ENCODE data around the gene PACSIN3. TPM values are rescaled to one million over a fixed set of nuclear protein-coding genes. Genes with fewer than 3 reads are reported as not detected.

PACSIN3 gene
- polyA plus RNA-seq, 1 donor (not counting 4 experiments of a cell fraction or from before 2014, with no cell fraction given): 28.1 TPM

DNA sequence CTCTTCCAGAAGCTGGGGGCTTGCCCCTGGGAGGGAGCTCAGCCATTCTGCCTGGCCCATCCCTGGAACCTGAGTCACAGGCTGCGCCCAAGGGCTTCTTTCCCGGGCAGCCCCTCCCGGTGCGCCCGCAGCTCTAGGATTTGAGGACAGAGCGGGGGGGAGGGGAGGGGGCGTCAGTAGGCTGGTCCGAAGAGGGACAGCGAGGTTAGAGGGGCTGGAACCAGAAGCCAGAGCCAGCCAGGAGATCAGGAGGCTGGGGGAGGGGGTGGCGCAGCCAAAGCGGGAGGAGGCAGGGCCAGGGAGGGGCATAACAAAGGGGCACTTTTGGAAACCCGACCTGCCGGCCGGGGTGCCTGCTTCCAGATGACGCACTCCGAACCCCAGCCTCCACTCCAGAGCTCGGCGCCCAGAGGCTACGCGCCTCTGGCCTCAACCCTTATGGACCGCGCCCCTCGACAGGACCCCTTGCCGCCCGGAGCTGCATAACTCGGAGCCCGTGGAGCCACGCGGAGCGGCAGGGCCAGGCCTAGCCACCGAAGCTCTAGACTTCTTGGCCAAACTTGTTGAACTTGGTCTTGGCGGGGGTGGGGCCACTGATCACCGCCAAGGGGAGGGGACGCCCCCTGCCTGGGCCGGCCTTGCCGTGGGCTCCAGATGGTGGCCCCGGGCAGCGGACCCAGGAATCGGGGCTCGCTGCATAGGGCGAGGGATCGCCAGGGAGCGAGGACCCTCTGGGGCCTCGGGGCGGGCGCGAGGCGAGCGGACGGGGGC, 744 bp downstream of the PACSIN3 start:
- peaks cover 9 to 10% of the 10 kb centered on the region in 2 experiments for H3K36me3 ChIP-seq (ENCODE audit: control insufficient read depth in 2 of 2, extremely low read depth in 1 of 2, insufficient read depth in 2 of 2, low read length in 2 of 2)
- no peaks in the 10 kb centered on the region for H4K20me1 ChIP-seq (ENCODE audit: control insufficient read depth, extremely low read depth, insufficient read depth, low read length)
- no peaks in the 10 kb centered on the region for H3K9me3 ChIP-seq (ENCODE audit: control insufficient read depth, low read depth, low read length)
- H3K79me2 ChIP-seq (ENCODE audit: control insufficient read depth, insufficient read depth, low read length): peaks cover 36% of the 10 kb centered on the region
- H3K9ac ChIP-seq (ENCODE audit: control insufficient read depth, extremely low read depth, insufficient read depth, low read length): peak overlapping the region; percentile 91
- H3K4me1 ChIP-seq (ENCODE audit: control insufficient read depth, extremely low read depth, insufficient read depth, low read length): peaks cover 26% of the 10 kb centered on the region
- H3K4me3 ChIP-seq (ENCODE audit: control insufficient read depth in 2 of 3, extremely low read depth in 1 of 3, insufficient read depth in 2 of 3, low read depth in 1 of 3, low read length in 3 of 3): peak overlapping the region; percentile 66 to 89 (median 75)
- dilution Hi-C loops (cut with MboI; ENCODE audit: extremely low pct_ligation_motif_present, low sequenced_read_pairs): no loop called here
- peak overlapping the region; percentile 73 for H2AFZ ChIP-seq (ENCODE audit: control insufficient read depth, low read length)
- H3K27ac ChIP-seq (ENCODE audit: control insufficient read depth, insufficient read depth, low read length): peak overlapping the region; percentile 82
- no peaks in the 10 kb centered on the region for H3K27me3 ChIP-seq (ENCODE audit: control insufficient read depth, extremely low read depth, insufficient read depth, low read length)
- DNase-seq (ENCODE audit: low read depth, low spot score) (peak; percentile 61), FAIRE-seq (no peak)
- H3K9me1 ChIP-seq (ENCODE audit: control insufficient read depth, extremely low read depth, insufficient read depth, low read length): peaks cover 2% of the 10 kb centered on the region
- peak overlapping the region; percentile 99 for H3K4me2 ChIP-seq (ENCODE audit: control insufficient read depth, extremely low read depth, insufficient read depth, low read depth, low read length)
- TF ChIP-seq EZH2 (IDR thresholded peaks at IDR 0.05; ENCODE audit: low read length): no peak
- TF ChIP-seq, protein P1, sequence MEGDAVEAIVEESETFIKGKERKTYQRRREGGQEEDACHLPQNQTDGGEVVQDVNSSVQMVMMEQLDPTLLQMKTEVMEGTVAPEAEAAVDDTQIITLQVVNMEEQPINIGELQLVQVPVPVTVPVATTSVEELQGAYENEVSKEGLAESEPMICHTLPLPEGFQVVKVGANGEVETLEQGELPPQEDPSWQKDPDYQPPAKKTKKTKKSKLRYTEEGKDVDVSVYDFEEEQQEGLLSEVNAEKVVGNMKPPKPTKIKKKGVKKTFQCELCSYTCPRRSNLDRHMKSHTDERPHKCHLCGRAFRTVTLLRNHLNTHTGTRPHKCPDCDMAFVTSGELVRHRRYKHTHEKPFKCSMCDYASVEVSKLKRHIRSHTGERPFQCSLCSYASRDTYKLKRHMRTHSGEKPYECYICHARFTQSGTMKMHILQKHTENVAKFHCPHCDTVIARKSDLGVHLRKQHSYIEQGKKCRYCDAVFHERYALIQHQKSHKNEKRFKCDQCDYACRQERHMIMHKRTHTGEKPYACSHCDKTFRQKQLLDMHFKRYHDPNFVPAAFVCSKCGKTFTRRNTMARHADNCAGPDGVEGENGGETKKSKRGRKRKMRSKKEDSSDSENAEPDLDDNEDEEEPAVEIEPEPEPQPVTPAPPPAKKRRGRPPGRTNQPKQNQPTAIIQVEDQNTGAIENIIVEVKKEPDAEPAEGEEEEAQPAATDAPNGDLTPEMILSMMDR (optimal IDR thresholded peaks at IDR 0.05 in 1 of 3, IDR thresholded peaks at IDR 0.05 in 1 of 3, conservative IDR thresholded peaks at IDR 0.05 in 1 of 3; ENCODE audit: extremely low read depth in 1 of 3, insufficient read depth in 2 of 3, low read length in 3 of 3): no peak

DNA sequence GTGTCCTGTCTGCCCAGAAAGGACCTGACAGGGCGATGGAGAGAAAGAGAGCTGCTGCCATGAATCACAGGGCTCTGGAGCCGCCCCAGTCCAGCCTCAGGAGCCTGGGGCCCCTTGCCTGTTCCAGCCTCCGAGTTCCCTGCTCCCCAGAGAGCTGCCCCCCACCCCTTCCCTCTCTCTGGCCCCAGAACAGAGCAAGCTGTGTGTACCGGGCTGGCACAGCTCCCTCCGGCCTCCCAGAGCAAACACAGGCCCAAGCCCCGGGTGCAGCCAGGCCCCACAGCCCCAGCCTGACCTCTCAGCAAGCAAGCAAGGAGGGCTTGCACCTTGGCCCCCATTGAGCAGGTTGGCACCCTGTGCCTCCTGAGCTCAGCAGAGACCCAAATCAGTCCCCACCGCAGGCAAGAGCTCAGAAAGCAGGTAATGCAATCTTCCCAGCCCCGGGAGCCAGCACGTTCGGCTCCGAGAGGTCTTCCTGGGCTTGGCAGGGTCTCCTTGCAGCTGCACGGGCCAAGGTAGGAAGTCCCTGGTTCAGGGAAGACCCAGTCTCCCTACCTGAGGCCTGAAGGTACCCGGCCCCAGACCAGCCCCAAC, 1.4 kb downstream of the PACSIN3 start:
- Histone ChIP-seq H3K36me3 (ENCODE audit: control insufficient read depth in 2 of 2, extremely low read depth in 1 of 2, insufficient read depth in 2 of 2, low read length in 2 of 2) (peaks cover 13 to 14% of the 10 kb centered on the region in 2 experiments), H3K27me3 (ENCODE audit: control insufficient read depth, extremely low read depth, insufficient read depth, low read length) (no peaks in the 10 kb centered on the region), H3K4me1 (ENCODE audit: control insufficient read depth, extremely low read depth, insufficient read depth, low read length) (peaks cover 26% of the 10 kb centered on the region), H3K4me3 (ENCODE audit: control insufficient read depth in 2 of 3, extremely low read depth in 1 of 3, insufficient read depth in 2 of 3, low read depth in 1 of 3, low read length in 3 of 3) (peak overlapping the region; percentile 66 to 89 (median 75)), H4K20me1 (ENCODE audit: control insufficient read depth, extremely low read depth, insufficient read depth, low read length) (no peaks in the 10 kb centered on the region), H3K9me1 (ENCODE audit: control insufficient read depth, extremely low read depth, insufficient read depth, low read length) (peaks cover 2% of the 10 kb centered on the region), H3K9ac (ENCODE audit: control insufficient read depth, extremely low read depth, insufficient read depth, low read length) (peak overlapping the region; percentile 91), H3K27ac (ENCODE audit: control insufficient read depth, insufficient read depth, low read length) (peak overlapping the region; percentile 82), H3K79me2 (ENCODE audit: control insufficient read depth, insufficient read depth, low read length) (peaks cover 37% of the 10 kb centered on the region), H3K4me2 (ENCODE audit: control insufficient read depth, extremely low read depth, insufficient read depth, low read depth, low read length) (peak overlapping the region; percentile 99), H2AFZ (ENCODE audit: control insufficient read depth, low read length) (peak overlapping the region; percentile 51), H3K9me3 (ENCODE audit: control insufficient read depth, low read depth, low read length) (no peaks in the 10 kb centered on the region)
- FAIRE-seq (no peak), DNase-seq (ENCODE audit: low read depth, low spot score) (no peak)
- no peak for TF ChIP-seq EZH2 (IDR thresholded peaks at IDR 0.05; ENCODE audit: low read length)
- TF ChIP-seq, protein P1 (optimal IDR thresholded peaks at IDR 0.05 in 1 of 3, IDR thresholded peaks at IDR 0.05 in 1 of 3, conservative IDR thresholded peaks at IDR 0.05 in 1 of 3; ENCODE audit: extremely low read depth in 1 of 3, insufficient read depth in 2 of 3, low read length in 3 of 3): no peak
- dilution Hi-C loops (cut with MboI; ENCODE audit: extremely low pct_ligation_motif_present, low sequenced_read_pairs): no loop called here
